Measurements from ENCODE around the gene MRPS6. TPM values are rescaled to one million over a fixed set of nuclear protein-coding genes. Genes with fewer than 3 reads are reported as not detected.

Gene MRPS6
- polyA plus RNA-seq (16.8 to 41.5 TPM (median 35.6 TPM) in 3 replicates), polyA minus RNA-seq (3.0 to 15.5 TPM (median 5.9 TPM) in 3 replicates)
- 29.4 TPM for polyA plus RNA-seq (2011; ENCODE audit: low read depth)
- 36.6 and 46.1 TPM in 2 replicates for polyA plus RNA-seq (2011; cell fraction: cytosol; rRNA removed)
- 28.5 and 33.9 TPM in 2 replicates for polyA plus RNA-seq (2011; cell fraction: nucleus; rRNA removed)
- 42.6 and 102 TPM in 2 replicates for polyA plus RNA-seq (2012; ENCODE audit: low replicate concordance)
- polyA minus RNA-seq (2011; cell fraction: cytosol; rRNA and poly(A)+ RNA removed) = 7.1 TPM
- 7.6 and 14.4 TPM in 2 replicates for polyA minus RNA-seq (2011; cell fraction: nucleus; rRNA and poly(A)+ RNA removed)

DNA sequence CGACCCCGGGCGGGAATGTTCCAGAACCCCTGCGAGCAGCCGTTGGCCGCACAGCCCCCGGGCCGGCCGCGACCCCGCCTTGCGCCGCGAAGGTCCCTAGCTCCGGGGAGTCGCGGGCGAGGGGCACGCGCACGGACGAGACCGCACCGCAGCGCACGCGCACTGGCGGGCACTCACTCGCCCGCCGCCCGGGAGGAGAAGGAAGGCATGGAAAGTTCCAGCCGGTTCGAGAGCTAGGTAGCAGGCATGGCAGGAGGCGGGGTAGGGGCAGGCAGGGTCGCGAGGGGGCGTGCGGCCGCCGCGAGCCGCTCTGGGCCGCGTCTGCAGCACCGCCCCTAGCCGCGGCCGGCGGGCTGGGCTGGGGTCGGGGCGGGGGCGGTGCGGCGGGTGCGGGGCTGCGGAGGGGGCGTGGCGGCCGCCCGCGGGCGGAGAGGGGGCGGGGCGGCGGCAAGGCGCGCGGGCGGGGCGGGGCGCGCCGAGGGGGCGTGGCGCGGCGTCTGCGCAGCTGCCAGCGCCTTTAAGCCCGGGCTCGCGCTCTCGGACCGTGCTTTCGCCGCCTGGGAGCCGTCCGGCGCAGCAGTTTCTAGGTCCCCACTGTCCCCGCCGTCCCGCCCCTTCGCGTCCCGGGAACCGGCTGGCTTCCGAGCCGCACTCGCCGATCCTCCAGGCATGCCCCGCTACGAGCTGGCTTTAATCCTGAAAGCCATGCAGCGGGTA lies at the start of gene MRPS6, which contains the start of gene SLC5A3:
TSS of gene MRPS6 (plus strand) at position 547 of the 717 bp plus-strand sequence. CDS start at position 670, 123 bp downstream.
TSS of gene SLC5A3 (plus strand) at position 547 of the 717 bp plus-strand sequence. CDS start 21,621 bp downstream, outside the sequence.
- H3K9ac ChIP-seq (ENCODE audit: control insufficient read depth, extremely low read depth, insufficient read depth, low read length) = peak within 1 kb of the TSS; percentile 94
- TF ChIP-seq, protein P1, sequence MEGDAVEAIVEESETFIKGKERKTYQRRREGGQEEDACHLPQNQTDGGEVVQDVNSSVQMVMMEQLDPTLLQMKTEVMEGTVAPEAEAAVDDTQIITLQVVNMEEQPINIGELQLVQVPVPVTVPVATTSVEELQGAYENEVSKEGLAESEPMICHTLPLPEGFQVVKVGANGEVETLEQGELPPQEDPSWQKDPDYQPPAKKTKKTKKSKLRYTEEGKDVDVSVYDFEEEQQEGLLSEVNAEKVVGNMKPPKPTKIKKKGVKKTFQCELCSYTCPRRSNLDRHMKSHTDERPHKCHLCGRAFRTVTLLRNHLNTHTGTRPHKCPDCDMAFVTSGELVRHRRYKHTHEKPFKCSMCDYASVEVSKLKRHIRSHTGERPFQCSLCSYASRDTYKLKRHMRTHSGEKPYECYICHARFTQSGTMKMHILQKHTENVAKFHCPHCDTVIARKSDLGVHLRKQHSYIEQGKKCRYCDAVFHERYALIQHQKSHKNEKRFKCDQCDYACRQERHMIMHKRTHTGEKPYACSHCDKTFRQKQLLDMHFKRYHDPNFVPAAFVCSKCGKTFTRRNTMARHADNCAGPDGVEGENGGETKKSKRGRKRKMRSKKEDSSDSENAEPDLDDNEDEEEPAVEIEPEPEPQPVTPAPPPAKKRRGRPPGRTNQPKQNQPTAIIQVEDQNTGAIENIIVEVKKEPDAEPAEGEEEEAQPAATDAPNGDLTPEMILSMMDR (optimal IDR thresholded peaks at IDR 0.05 in 1 of 3, IDR thresholded peaks at IDR 0.05 in 1 of 3, conservative IDR thresholded peaks at IDR 0.05 in 1 of 3; ENCODE audit: extremely low read depth in 1 of 3, insufficient read depth in 2 of 3, low read length in 3 of 3) = no peak
- no peak for TF ChIP-seq EZH2 (IDR thresholded peaks at IDR 0.05; ENCODE audit: low read length)
- H4K20me1 ChIP-seq (ENCODE audit: control insufficient read depth, extremely low read depth, insufficient read depth, low read length) = peaks cover 6% of the 10 kb centered on the region
- H3K27ac ChIP-seq (ENCODE audit: control insufficient read depth, insufficient read depth, low read length) = peak within 1 kb of the TSS; percentile 79
- no peaks in the 10 kb centered on the region for H3K9me1 ChIP-seq (ENCODE audit: control insufficient read depth, extremely low read depth, insufficient read depth, low read length)
- H2AFZ ChIP-seq (ENCODE audit: control insufficient read depth, low read length) = peak within 1 kb of the TSS; percentile 81
- H3K79me2 ChIP-seq (ENCODE audit: control insufficient read depth, insufficient read depth, low read length) = peaks cover 32% of the 10 kb centered on the region
- H3K4me1 ChIP-seq (ENCODE audit: control insufficient read depth, extremely low read depth, insufficient read depth, low read length) = peaks cover 25% of the 10 kb centered on the region
- peak within 1 kb of the TSS; percentile 95 for H3K4me2 ChIP-seq (ENCODE audit: control insufficient read depth, extremely low read depth, insufficient read depth, low read depth, low read length)
- H3K9me3 ChIP-seq (ENCODE audit: control insufficient read depth, low read depth, low read length) = no peaks in the 10 kb centered on the region
- peak within 1 kb of the TSS; percentile 79 to 95 (median 94) for H3K4me3 ChIP-seq (ENCODE audit: control insufficient read depth in 2 of 3, extremely low read depth in 1 of 3, insufficient read depth in 2 of 3, low read depth in 1 of 3, low read length in 3 of 3)
- FAIRE-seq = no peak
- H3K36me3 ChIP-seq (ENCODE audit: control insufficient read depth in 2 of 2, extremely low read depth in 1 of 2, insufficient read depth in 2 of 2, low read length in 2 of 2) = peaks cover 2 to 6% of the 10 kb centered on the region in 2 experiments
- DNase-seq (ENCODE audit: low read depth, low spot score) = no peak
- no peaks in the 10 kb centered on the region for H3K27me3 ChIP-seq (ENCODE audit: control insufficient read depth, extremely low read depth, insufficient read depth, low read length)
- dilution Hi-C loops (cut with MboI; ENCODE audit: extremely low pct_ligation_motif_present, low sequenced_read_pairs) = no loop called here

DNA sequence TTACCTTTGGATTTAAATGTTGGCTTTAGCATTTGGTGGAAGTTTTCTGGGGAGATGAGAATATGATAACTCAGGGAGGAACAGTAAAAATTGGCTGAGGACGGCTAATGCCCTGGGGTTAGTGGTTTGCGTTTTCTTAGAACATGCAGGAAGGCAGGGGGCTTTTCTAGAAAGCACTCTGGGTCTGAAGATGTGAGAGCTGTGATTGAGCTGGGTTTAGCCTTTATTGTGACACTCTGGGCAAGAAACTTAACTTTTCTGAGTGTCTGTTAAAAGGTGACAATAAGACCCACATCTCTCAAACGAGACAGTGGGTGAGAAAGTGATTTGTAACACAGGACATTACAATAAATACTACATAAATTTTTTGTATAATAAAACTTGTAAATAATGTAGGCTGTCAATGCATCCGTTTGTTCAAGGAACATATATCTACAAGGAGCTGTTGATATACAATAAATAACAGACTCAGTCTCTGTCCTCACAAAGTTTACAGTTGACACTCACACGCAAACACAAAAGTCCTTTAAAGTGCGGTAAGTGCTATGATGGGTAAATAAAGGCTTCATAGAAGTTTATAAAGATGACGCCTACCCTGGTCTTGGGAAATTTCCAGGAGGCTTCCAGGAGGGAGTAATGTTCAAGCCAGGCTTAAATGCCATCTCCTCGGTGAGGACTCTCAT lies 49.5 kb upstream of the MRPS6 start:
- no peak overlapping the region for H2AFZ ChIP-seq (ENCODE audit: control insufficient read depth, low read length)

More for the DNA sequence above, 49.5 kb upstream of the MRPS6 start:
- TF ChIP-seq, protein P1 (optimal IDR thresholded peaks at IDR 0.05 in 1 of 3, IDR thresholded peaks at IDR 0.05 in 1 of 3, conservative IDR thresholded peaks at IDR 0.05 in 1 of 3; ENCODE audit: extremely low read depth in 1 of 3, insufficient read depth in 2 of 3, low read length in 3 of 3) = no peak
- TF ChIP-seq EZH2 (IDR thresholded peaks at IDR 0.05; ENCODE audit: low read length) = no peak
- no peaks in the 10 kb centered on the region for H3K9me1 ChIP-seq (ENCODE audit: control insufficient read depth, extremely low read depth, insufficient read depth, low read length)
- no peak for FAIRE-seq
- DNase-seq (ENCODE audit: low read depth, low spot score) = no peak
- dilution Hi-C loops (cut with MboI; ENCODE audit: extremely low pct_ligation_motif_present, low sequenced_read_pairs) = no loop called here
- no peak overlapping the region for H3K9ac ChIP-seq (ENCODE audit: control insufficient read depth, extremely low read depth, insufficient read depth, low read length)
- H4K20me1 ChIP-seq (ENCODE audit: control insufficient read depth, extremely low read depth, insufficient read depth, low read length) = no peaks in the 10 kb centered on the region
- H3K79me2 ChIP-seq (ENCODE audit: control insufficient read depth, insufficient read depth, low read length) = no peaks in the 10 kb centered on the region
- no peak overlapping the region for H3K27ac ChIP-seq (ENCODE audit: control insufficient read depth, insufficient read depth, low read length)
- H3K4me3 ChIP-seq (ENCODE audit: control insufficient read depth in 2 of 3, extremely low read depth in 1 of 3, insufficient read depth in 2 of 3, low read depth in 1 of 3, low read length in 3 of 3) = no peak overlapping the region
- no peaks in the 10 kb centered on the region for H3K27me3 ChIP-seq (ENCODE audit: control insufficient read depth, extremely low read depth, insufficient read depth, low read length)
- H3K4me2 ChIP-seq (ENCODE audit: control insufficient read depth, extremely low read depth, insufficient read depth, low read depth, low read length) = no peak overlapping the region
- no peaks in the 10 kb centered on the region for H3K36me3 ChIP-seq (ENCODE audit: control insufficient read depth in 2 of 2, extremely low read depth in 1 of 2, insufficient read depth in 2 of 2, low read length in 2 of 2)
- no peaks in the 10 kb centered on the region for H3K4me1 ChIP-seq (ENCODE audit: control insufficient read depth, extremely low read depth, insufficient read depth, low read length)
- no peaks in the 10 kb centered on the region for H3K9me3 ChIP-seq (ENCODE audit: control insufficient read depth, low read depth, low read length)

Measured in keratinocyte (primary cell).